ENCODE measurements around the gene ADRA1B.

Gene ADRA1B

DNA sequence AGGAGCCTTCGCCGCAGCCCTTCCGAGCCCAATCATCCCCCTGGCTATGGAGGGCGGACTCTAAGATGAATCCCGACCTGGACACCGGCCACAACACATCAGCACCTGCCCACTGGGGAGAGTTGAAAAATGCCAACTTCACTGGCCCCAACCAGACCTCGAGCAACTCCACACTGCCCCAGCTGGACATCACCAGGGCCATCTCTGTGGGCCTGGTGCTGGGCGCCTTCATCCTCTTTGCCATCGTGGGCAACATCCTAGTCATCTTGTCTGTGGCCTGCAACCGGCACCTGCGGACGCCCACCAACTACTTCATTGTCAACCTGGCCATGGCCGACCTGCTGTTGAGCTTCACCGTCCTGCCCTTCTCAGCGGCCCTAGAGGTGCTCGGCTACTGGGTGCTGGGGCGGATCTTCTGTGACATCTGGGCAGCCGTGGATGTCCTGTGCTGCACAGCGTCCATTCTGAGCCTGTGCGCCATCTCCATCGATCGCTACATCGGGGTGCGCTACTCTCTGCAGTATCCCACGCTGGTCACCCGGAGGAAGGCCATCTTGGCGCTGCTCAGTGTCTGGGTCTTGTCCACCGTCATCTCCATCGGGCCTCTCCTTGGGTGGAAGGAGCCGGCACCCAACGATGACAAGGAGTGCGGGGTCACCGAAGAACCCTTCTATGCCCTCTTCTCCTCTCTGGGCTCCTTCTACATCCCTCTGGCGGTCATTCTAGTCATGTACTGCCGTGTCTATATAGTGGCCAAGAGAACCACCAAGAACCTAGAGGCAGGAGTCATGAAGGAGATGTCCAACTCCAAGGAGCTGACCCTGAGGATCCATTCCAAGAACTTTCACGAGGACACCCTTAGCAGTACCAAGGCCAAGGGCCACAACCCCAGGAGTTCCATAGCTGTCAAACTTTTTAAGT lies 819 bp downstream of the ADRA1B start:
- intact Hi-C loops (cut with DNase I), result loop anchor here (10.0 kb wide), 1 partner anchor 472 kb away; no protein-coding TSS in a partner anchor

GRCh38 chr5:159917994-159918393 lies 1.7 kb downstream of the ADRA1B start:
- DNase-seq, result peak in 4 of 42 donors; percentile 19 to 47 (median 30)
- intact Hi-C loops (cut with DNase I), result loop anchor here (10.0 kb wide), 1 partner anchor 473 kb away; no protein-coding TSS in a partner anchor

More for the DNA sequence above, 819 bp downstream of the ADRA1B start:
- DNase-seq, result no peak

DNA sequence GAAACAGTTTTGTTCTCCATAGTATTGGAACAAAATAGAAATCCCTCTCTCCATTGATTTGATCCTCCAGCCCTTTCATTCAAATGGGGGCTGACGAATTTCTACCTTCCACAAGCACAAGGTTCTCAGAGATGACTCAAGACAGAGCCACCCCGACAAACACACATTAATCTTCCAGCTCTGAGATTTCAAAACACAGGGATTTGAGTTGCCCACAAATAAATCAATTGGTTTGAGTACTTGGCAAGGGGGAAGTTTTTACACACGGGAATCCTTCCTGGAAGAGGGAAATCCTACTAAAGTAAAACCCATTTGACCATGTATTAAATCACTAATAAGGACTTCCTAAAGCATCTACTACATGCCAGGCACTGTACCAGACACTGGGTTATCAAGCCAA lies 5.4 kb downstream of the ADRA1B start:
- intact Hi-C loops (cut with DNase I), result no loop called here
- no peak for DNase-seq

DNA sequence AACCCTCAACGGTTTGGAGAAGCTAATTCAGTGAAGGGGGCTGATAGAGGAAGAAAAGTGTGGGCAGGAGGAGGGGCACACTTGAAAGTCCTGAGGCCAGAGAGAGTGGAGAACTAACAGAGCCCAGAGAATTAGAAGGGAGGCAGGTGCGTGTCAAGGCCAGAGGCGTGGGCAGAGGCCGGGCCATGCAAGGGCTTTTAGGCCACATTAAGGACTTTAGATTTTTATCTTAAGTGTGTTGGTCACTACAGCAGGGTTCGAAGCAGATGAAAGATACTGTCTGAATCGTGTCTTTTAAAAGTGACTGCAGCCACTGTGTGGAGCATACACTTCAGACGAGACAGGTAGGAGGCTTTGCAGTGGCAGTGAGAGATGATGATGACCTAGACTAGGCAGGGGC lies 6.7 kb downstream of the ADRA1B start:
- intact Hi-C loops (cut with DNase I), result no loop called here
- DNase-seq, result no peak

- intact Hi-C loops (cut with DNase I), result no loop called here
Observed at GRCh38 chr5:159928122-159928909, 12.0 kb downstream of the ADRA1B start.

DNA sequence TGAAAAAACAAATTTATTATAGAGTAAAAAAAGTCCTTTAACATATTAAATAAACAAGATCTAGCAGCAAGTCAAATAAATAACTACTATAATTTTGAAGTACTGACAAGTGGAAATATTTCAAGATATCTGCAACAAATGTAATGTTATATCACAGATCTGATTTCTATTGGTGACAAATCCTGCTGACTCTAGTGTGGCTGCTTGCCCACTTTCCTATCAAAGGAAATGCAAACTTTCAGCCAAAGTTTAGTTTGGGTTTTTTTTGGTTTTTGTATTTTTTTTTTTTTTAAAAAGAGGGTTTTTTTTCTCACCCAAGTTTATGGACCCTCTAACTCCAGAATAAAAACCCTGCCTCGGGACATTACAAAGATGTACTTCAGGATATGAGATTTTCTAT lies 12.9 kb downstream of the ADRA1B start:
- intact Hi-C loops (cut with DNase I), result no loop called here
- DNase-seq, result no peak

More at GRCh38 chr5:159928122-159928909, 12.0 kb downstream of the ADRA1B start:
- peak in 2 of 42 donors; percentile 33 to 53 for DNase-seq

GRCh38 chr5:159933531-159934485 lies 17.5 kb downstream of the ADRA1B start:
- DNase-seq, result no peak
- intact Hi-C loops (cut with DNase I), result no loop called here

DNA sequence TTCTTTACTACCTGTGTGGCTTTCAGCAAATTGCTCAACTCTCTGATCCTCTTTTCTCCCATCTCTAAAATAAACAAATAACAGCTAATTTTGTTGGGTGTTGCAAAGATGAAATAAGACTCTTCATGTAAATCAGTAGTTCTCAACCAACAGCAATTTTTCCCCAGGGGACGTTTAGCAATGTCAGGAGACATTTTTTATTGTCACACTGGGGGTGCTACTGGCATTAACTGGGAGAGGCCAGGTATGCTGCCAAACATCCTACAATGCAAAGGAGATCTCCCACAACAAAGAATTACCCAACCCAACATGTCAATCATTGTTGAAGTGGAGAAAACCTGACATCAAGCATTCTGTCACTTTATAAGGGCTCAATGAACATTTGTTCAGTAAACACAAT lies 19.7 kb downstream of the ADRA1B start:
- intact Hi-C loops (cut with DNase I), result no loop called here
- DNase-seq, result no peak

DNA sequence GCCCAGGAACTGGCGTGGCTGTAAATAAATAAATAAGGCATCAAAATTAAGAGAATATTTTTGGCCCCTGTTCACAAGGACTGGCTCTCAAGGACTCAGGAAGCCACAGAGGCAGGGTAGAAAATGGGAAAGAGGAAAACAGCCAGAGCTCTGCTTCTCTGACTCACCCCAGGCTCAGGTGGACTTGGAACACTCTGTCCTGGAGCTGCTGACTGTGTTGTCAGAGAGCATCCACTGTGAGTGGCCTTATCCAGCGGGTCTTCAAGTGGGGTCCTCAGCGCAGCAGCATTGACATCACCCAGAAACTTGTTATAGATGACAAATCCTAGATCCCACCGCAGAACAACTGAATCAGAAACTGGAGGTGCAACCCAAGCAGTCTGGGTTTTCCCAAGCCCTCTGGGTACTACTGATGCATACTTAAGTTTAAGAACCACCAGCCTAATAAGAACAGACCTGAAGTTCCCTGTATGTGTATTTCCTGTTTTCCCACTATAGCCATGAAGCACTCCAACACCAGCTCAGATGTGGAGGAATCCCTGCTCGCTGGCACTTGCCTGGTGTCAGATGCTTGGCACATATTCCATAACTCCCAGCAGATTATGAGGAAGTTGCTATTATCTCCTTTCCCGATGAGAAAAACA lies 20.5 kb downstream of the ADRA1B start:
- DNase-seq, result no peak
- intact Hi-C loops (cut with DNase I), result no loop called here

- DNase-seq, result no peak
- intact Hi-C loops (cut with DNase I), result no loop called here
Observed at GRCh38 chr5:159937580-159937979, 21.3 kb downstream of the ADRA1B start.

DNA sequence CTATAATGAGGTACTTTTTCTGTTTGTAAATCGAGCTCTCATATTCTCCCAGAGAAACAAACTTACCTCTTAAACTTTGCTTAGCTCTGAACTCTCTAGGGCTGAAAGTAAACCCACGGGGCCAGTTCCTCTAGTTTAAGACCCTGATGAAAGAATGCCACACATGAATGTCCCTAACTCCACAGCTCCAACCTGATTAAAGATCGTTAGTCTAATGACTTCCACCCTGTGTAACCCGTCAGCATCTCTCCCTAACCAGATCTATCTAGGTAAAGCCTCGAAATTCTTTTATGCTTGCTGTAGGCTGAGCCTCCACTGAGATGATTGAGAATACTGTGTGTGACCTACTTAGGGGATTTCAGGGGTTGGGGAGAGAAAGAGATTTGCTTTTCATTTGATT lies 27.0 kb downstream of the ADRA1B start:
- no peak for DNase-seq
- intact Hi-C loops (cut with DNase I), result no loop called here

- no peak for DNase-seq
- intact Hi-C loops (cut with DNase I), result no loop called here
Observed at GRCh38 chr5:159944056-159944600, 27.8 kb downstream of the ADRA1B start.

- DNase-seq, result no peak
- intact Hi-C loops (cut with DNase I), result no loop called here
Observed at GRCh38 chr5:159945359-159945758, 29.1 kb downstream of the ADRA1B start.

GRCh38 chr5:159947708-159948358 lies 31.6 kb downstream of the ADRA1B start:
- no peak for DNase-seq
- intact Hi-C loops (cut with DNase I), result no loop called here

GRCh38 chr5:159951387-159951786 lies 35.1 kb downstream of the ADRA1B start:
- no peak for DNase-seq
- intact Hi-C loops (cut with DNase I), result no loop called here

- intact Hi-C loops (cut with DNase I), result no loop called here
- no peak for DNase-seq
Observed at GRCh38 chr5:159951834-159952233, 35.6 kb downstream of the ADRA1B start.

DNA sequence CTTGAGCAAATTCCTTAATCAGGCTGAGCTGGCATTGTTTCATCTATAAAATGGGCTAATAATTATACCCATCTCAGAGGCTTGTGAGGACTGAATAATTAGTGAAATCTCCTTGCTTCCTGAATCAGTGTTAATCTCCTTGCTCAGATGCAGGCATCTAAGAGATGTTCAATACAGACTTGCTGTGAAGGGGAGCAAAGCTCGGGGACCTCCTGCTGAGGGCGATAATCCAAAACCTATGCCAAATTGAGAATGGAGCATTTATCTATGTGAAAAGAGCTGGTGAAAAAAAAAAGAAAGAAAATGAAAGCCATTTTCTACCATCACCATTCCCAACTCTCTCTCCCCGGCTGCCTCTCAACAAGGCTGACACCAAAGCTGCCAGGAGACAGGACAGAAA lies 37.3 kb downstream of the ADRA1B start:
- intact Hi-C loops (cut with DNase I), result no loop called here
- no peak for DNase-seq

Data from head of caudate nucleus (tissue), 42 donors.